ENCODE measurements around the gene COQ10B.

Gene COQ10B

DNA sequence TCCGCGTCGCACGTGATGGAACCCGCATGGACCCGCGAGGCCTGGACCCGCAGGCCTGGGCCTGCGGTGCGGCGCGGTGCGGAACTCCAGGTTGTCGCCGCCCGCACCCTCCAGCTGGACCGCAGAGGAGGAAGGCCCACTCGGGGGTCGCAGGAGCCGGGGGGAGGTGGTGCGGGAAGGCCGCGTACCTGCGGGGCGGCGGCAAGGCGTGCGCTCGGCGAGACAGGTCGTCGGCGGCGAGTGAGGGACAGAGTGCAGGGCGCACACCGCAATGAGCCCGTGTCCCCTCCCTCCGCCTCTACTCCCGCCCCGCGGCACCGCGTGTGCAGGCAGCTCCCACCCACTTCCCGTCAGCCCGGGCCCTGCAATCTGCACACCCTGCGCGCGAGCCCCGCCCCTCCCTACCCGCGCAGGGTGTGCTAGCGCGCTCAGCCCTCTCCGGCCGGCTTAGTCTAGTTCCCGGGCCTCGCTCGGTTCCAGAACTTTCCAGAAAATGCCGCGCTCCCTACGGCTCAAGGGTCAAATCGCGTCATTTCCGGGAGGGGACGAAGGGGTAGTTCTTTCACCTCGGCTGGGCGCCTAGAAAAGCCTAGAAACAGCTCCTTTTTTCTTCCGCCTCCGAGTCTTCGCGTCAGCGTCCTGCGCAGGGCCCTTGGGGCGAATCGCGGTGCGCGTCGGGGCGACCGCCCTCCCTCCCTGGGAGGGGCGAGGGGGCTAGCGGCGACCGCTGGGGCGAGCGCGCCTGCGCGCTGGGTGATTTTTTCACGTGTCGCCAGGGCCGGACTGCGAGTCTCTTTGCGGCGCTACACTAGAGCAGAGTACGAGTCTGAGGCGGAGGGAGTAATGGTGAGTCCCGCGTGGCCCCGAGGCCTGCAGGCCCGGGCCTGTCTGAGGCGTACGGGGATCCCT is 46.5 kb downstream of the COQ10B start, which contains the start of the genes HSPD1 and HSPE1:
TSS of gene HSPD1 (minus strand) at position 247 of the 909 bp plus-strand sequence. CDS start 992 bp downstream, outside the sequence.
TSS of gene HSPE1 (plus strand) at position 786 of the 909 bp plus-strand sequence. CDS start at position 844, 58 bp downstream.
- TF ChIP-seq, protein P1, sequence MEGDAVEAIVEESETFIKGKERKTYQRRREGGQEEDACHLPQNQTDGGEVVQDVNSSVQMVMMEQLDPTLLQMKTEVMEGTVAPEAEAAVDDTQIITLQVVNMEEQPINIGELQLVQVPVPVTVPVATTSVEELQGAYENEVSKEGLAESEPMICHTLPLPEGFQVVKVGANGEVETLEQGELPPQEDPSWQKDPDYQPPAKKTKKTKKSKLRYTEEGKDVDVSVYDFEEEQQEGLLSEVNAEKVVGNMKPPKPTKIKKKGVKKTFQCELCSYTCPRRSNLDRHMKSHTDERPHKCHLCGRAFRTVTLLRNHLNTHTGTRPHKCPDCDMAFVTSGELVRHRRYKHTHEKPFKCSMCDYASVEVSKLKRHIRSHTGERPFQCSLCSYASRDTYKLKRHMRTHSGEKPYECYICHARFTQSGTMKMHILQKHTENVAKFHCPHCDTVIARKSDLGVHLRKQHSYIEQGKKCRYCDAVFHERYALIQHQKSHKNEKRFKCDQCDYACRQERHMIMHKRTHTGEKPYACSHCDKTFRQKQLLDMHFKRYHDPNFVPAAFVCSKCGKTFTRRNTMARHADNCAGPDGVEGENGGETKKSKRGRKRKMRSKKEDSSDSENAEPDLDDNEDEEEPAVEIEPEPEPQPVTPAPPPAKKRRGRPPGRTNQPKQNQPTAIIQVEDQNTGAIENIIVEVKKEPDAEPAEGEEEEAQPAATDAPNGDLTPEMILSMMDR (IDR thresholded peaks at IDR 0.05; ENCODE audit: low read depth, low read length) = no peak
- no peak for TF ChIP-seq EZH2phosphoT487 (IDR thresholded peaks at IDR 0.05; ENCODE audit: low read depth)
- no peaks in the 10 kb centered on the region for H3K27me3 ChIP-seq (ENCODE audit: low read depth, low read length)
- peaks cover 61% of the 10 kb centered on the region for H3K36me3 ChIP-seq (replicated peaks; ENCODE audit: low read depth, low read length)
- peak within 1 kb of the TSS; percentile 98 for H3K4me3 ChIP-seq (ENCODE audit: low read length)
- peaks cover 35% of the 10 kb centered on the region for H4K20me1 ChIP-seq (ENCODE audit: insufficient read depth, low read length)
- peak within 1 kb of the TSS; percentile 79 for H3K4me2 ChIP-seq (ENCODE audit: low read length)
- peaks cover 31% of the 10 kb centered on the region for H3K4me1 ChIP-seq (ENCODE audit: low read length)
- H3K79me2 ChIP-seq (ENCODE audit: low read length) = peaks cover 96% of the 10 kb centered on the region
- H3K9ac ChIP-seq (ENCODE audit: low read length) = peak within 1 kb of the TSS; percentile 97
- 0 out of 2 replicates have a peak within 1 kb of the TSS, but pooled peaks have one; percentile 15 for H2AFZ ChIP-seq (ENCODE audit: low read depth, low read length)
- peak within 1 kb of the TSS; percentile 87 for H3K27ac ChIP-seq (ENCODE audit: low read length)
- H3K9me3 ChIP-seq (ENCODE audit: insufficient read depth, low read length) = no peaks in the 10 kb centered on the region

DNA sequence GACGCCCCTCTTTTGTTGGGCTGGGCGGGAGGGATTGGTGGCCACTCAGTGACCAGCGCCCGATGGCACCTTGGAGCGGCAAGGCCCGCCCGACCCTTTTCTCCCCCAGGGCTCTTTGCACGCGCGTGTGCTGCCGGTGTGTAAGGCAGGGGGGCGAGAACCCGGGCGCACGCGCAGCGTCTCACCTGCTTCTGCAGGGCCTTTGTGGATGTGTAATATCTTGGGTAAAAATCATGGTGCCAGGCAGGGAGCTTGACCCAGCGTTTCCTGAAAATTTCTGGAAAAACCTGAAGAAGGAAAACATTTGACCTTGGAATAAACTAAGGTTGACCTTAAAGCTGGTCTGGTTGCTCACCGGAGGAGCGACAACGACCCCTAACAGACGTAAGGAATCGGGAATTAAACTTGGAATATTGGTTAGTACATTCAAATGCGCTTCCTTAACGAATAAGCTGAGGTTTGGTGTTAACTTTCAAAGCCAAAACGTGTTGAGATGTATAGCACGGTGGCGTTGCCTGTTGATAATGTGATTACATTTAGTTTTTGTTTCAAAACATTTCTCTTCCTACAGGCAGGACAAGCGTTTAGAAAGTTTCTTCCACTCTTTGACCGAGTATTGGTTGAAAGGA is 47.3 kb downstream of the COQ10B start:
- peaks cover 91% of the 10 kb centered on the region for H3K79me2 ChIP-seq (ENCODE audit: low read length)
- 0 out of 2 replicates have a peak overlapping the region, but pooled peaks have one; percentile 15 for H2AFZ ChIP-seq (ENCODE audit: low read depth, low read length)
- H3K27me3 ChIP-seq (ENCODE audit: low read depth, low read length) = no peaks in the 10 kb centered on the region
- no peak for TF ChIP-seq EZH2phosphoT487 (IDR thresholded peaks at IDR 0.05; ENCODE audit: low read depth)
- TF ChIP-seq, protein P1 (IDR thresholded peaks at IDR 0.05; ENCODE audit: low read depth, low read length) = no peak
- peaks cover 53% of the 10 kb centered on the region for H3K36me3 ChIP-seq (replicated peaks; ENCODE audit: low read depth, low read length)
- H4K20me1 ChIP-seq (ENCODE audit: insufficient read depth, low read length) = peaks cover 33% of the 10 kb centered on the region
- H3K4me2 ChIP-seq (ENCODE audit: low read length) = peak overlapping the region; percentile 72
- H3K4me3 ChIP-seq (ENCODE audit: low read length) = peak overlapping the region; percentile 98
- H3K9ac ChIP-seq (ENCODE audit: low read length) = peak overlapping the region; percentile 97
- H3K4me1 ChIP-seq (ENCODE audit: low read length) = peaks cover 31% of the 10 kb centered on the region
- no peaks in the 10 kb centered on the region for H3K9me3 ChIP-seq (ENCODE audit: insufficient read depth, low read length)
- H3K27ac ChIP-seq (ENCODE audit: low read length) = peak overlapping the region; percentile 87

DNA sequence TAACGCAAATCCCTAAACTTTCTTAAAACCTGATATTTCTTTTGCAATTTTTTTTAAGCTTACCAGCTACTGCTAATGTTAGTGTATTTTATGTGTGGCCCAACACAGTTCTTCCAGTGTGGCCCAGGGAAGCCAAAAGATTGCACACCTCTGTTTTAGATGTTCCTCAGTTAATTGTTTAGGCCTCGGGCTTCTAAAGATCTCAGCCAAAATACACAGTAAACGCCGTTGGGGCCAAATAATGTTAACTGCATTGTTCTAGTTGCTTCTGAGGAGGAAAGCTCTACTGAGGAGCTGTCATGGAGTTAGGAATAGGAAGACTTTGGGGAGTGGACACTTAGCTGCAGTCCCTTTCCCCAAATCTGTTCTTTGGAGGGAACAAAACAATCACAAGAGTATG is 48.8 kb downstream of the COQ10B start:
- peak overlapping the region; percentile 98; the same call in 1 of the 2 replicates for H3K4me3 ChIP-seq (ENCODE audit: low read length)
- no peak overlapping the region for H2AFZ ChIP-seq (ENCODE audit: low read depth, low read length)
- H3K36me3 ChIP-seq (replicated peaks; ENCODE audit: low read depth, low read length) = peaks cover 45% of the 10 kb centered on the region
- no peak for TF ChIP-seq EZH2phosphoT487 (IDR thresholded peaks at IDR 0.05; ENCODE audit: low read depth)
- TF ChIP-seq, protein P1 (IDR thresholded peaks at IDR 0.05; ENCODE audit: low read depth, low read length) = no peak
- H4K20me1 ChIP-seq (ENCODE audit: insufficient read depth, low read length) = peaks cover 19% of the 10 kb centered on the region
- H3K27ac ChIP-seq (ENCODE audit: low read length) = no peak overlapping the region
- peaks cover 84% of the 10 kb centered on the region for H3K79me2 ChIP-seq (ENCODE audit: low read length)
- H3K4me2 ChIP-seq (ENCODE audit: low read length) = peak overlapping the region; percentile 72
- no peaks in the 10 kb centered on the region for H3K9me3 ChIP-seq (ENCODE audit: insufficient read depth, low read length)
- H3K27me3 ChIP-seq (ENCODE audit: low read depth, low read length) = no peaks in the 10 kb centered on the region
- peaks cover 23% of the 10 kb centered on the region for H3K4me1 ChIP-seq (ENCODE audit: low read length)
- H3K9ac ChIP-seq (ENCODE audit: low read length) = no peak overlapping the region

DNA sequence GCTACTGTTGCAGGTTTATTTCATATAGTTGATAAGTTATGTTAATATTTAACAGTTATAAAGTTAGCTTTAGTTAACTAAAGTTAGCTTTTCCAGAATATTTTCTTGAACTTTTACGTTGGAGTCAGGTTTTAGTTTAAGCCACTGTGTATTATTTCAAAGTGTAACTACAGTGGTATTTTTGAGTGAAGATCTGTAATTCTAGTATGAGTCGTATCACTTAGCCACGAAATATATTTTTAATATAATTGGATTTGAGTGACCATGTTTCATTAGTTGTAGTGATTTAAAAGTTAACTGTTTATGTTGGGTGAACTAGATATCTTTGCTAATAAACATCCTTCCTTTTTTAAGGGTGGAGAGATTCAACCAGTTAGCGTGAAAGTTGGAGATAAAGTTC is 49.3 kb downstream of the COQ10B start:
- H3K4me3 ChIP-seq (ENCODE audit: low read length) = no peak overlapping the region
- H3K36me3 ChIP-seq (replicated peaks; ENCODE audit: low read depth, low read length) = peaks cover 40% of the 10 kb centered on the region
- H3K27me3 ChIP-seq (ENCODE audit: low read depth, low read length) = no peaks in the 10 kb centered on the region
- H3K27ac ChIP-seq (ENCODE audit: low read length) = no peak overlapping the region
- peaks cover 18% of the 10 kb centered on the region for H3K4me1 ChIP-seq (ENCODE audit: low read length)
- no peak overlapping the region for H3K9ac ChIP-seq (ENCODE audit: low read length)
- peaks cover 14% of the 10 kb centered on the region for H4K20me1 ChIP-seq (ENCODE audit: insufficient read depth, low read length)
- H2AFZ ChIP-seq (ENCODE audit: low read depth, low read length) = no peak overlapping the region
- TF ChIP-seq, protein P1 (IDR thresholded peaks at IDR 0.05; ENCODE audit: low read depth, low read length) = no peak
- TF ChIP-seq EZH2phosphoT487 (IDR thresholded peaks at IDR 0.05; ENCODE audit: low read depth) = no peak
- H3K4me2 ChIP-seq (ENCODE audit: low read length) = peak overlapping the region; percentile 72; the same call in 1 of the 2 replicates
- no peaks in the 10 kb centered on the region for H3K9me3 ChIP-seq (ENCODE audit: insufficient read depth, low read length)
- peaks cover 79% of the 10 kb centered on the region for H3K79me2 ChIP-seq (ENCODE audit: low read length)
